ENCODE data around the gene FAM13A.
"Not testable (repeated sequence)": the region's sequence is repeated elsewhere in the genome, so short reads cannot be mapped to it uniquely, and the experiment has no call there.

Gene FAM13A

DNA sequence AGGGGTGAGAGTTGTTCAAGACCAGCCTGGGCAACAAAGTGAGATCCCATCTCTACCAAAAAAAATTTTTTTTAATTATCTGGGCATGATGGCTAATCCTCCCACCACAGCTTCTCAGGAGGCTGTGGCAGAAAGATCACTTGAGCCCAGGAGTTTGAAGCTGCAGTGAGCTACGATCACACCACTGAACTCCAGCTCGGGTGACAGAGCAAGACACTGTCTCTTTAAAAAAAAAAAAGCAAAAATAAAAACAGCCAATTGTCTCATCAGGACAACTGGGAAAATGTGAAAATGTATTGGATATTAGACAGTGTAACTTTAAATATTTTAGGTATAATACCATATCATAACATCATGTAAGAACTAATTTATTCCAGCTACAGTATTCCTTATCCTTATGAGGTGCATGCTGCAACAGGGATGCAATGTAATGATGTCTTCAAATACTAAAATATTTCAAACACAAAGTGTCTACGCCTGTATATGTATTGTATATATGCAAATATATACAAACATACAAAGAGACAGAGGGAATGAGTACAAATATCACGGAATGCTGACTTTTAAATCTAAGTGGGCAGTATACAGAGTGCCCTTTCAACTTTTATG is 17.2 kb downstream of the FAM13A start:
- no peak for DNase-seq

DNA sequence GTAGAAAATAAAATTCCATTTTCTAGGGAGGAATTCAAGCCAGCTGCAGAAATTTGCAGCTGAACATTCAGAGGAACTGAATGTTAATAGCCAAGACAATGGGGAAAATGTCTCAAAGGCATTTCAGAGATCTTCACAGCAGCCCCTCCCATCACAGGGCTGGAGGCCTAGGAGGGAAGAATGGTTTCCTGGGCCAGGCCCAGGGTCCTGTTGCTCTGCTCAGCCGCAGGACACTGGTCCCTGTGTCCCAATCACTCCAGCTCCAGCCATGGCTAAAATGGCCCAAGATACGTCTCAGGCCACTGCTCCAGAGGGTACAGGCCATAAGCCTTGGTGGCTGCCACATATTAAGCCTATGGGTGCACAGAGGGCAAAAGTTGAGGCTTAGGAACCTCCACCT is 20.4 kb downstream of the FAM13A start:
- no peak for DNase-seq

DNA sequence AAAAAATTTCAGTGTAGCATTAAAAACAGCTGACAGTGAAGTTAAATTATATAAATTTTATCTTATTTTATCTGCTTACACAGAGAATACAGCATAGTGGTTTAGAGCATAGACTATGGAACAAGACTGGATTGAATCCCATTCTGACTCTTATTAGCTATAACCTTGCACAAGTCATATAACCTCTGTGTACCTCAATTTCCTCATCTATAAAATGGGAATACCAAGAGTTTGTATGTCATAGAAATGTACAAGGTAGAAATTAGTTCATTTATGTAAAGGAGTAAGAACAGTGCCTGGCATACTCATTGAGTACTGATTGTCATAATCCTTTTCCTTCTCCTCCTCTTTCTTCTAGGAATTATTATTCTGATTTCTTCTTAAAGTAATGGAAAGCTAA is 25.7 kb downstream of the FAM13A start:
- no peak for DNase-seq

DNA sequence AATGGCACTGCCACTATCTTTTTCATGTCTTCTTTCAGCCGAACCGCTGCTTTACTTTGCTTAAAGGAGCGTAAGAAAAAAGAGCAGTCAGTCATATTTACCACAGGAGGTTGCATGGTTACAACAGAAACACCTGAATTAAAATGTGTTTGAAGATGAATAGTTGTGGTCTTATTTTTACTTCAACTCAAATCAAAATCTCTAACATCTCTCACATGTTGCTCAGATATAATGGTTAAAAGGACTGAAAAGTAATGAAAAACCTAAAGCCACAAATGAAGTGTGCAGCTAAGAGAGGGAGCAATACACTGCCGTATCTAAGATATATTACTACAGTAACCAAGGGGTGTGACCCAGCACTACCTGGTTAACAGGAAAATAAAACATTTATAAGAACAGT is 27.4 kb downstream of the FAM13A start:
- DNase-seq, result no peak

GRCh38 chr4:89026542-89026941 is 30.4 kb downstream of the FAM13A start:
- DNase-seq, result no peak

GRCh38 chr4:89024051-89024675 is 32.8 kb downstream of the FAM13A start:
- DNase-seq, result peak; percentile 62

GRCh38 chr4:89023140-89023539 is 33.8 kb downstream of the FAM13A start:
- no peak for DNase-seq

GRCh38 chr4:89022426-89023128 is 34.4 kb downstream of the FAM13A start:
- no peak for DNase-seq

DNA sequence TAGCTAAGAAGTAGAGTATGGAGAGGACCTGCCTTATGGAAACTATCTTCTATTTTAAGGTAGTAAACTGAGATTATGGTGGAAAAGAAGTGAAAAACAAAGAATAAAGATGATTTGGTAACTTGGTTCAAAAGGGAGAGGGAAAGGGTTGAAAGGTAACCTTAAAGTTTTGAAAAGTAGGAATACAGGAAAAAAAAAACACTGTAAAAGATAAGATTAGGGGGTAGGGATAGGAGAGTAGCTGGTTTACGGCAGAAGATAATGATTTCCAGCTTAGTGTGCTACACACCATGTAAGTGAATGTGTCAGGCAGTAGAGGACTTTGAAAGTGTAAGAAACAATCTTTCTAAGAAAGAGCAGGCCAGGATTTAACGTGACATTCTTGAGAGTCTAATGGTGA is 35.3 kb downstream of the FAM13A start:
- no peak for DNase-seq

DNA sequence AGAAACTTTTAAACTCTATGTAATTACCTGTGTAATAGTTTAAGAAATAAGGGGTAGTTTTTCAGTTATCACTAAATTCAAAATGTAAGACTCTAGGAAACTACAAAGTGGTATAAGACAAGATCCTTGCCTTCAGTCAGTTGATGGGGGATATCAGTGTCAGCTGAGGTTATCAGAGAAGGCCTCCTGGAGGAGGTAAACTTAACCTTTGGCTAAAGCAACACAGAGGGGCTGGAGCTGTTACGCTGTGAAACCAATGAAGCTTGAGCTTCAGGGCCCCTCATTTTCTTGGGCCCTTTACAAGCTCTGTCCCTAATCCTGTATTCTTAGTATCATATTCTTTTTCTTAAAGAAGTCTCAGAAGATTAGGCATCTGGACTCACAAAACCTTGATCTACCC is 35.9 kb downstream of the FAM13A start:
- DNase-seq, result no peak

DNA sequence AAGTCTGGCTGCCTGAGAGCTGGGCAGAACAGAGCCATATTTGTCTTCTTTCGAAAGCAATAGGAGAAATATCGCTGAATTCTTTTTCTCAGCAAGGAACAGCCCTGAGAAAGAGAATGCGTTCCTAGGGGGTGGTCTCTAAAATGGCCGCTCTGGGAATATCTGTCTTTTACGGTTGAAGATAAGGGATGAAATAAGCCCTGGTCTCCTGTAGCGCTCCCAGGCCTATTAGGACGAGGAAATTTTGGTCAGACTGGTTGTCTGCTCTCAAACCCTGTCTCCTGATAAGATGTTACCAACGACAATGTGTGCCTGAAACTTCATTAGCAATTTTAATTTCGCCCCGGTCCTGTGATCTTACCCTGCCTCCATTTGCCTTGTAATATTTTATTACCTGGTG is 42.1 kb downstream of the FAM13A start:
- not testable (repeated sequence) for DNase-seq

- DNase-seq, result no peak
These were observed 47.1 kb downstream of the FAM13A start for GRCh38 chr4:89009761-89010369.

DNA sequence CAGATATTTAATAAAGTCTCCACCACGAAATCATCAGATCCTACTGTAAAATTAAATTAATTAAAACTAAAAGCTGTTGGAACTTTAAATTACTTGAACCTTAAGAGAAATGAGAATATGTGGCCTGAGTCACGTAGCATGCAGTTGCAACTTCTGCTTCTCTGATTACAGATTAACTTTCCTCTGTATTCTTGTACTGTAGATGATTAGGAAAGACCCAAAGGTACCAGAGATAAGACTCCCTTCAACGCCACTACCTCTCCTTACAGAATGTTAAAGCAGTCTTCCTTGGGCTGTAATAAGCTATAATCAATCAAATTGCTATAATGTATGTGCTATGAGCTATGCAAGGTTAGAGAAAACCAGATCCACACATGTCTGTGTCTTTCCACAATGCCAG is 47.9 kb downstream of the FAM13A start:
- no peak for DNase-seq

DNA sequence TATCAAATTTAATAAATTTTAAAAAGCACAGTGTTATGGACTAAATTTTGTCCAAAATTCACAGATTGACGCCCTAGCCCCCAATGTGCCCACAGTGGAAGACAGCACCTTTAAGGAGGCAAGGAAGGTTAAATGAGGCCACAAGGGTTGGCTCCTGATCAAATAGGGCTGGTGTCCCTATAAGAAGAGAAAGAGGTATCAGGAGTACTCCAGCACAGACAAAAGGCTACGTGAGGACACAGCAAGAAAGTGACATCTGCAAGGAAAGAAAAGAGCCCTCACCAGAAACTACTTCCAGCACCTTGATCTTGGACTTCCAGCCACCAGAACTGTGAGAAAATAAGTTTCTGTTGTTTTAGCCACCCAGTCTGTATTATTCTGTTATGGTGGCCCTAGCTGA is 48.8 kb downstream of the FAM13A start:
- no peak for DNase-seq

DNA sequence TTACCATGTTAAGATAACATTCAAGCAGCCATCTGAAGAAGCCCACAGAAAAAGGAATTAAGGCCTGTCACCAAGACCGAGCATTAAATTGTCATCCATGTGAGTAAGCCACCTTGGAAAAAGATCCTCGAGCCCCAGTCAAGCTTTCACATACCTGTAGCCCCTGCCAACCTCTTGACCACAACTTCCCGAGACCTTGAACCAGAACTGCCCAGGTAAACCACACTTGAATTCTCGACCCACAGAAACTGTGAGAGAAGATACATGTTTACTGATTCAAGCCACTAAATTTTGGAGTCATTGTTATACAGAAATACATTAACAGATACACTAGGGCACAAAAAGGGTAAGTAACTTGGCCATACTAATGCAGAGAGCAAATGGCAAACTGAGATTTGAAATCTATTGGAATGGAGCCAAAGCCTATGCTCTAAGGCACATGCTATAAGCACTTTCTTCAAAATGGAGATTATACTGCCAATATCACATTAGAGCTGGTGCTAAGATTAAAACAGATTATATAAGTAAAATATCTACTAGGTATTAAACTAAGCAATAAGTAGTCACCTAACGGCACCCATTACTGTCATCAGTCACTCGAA is 49.5 kb downstream of the FAM13A start:
- no peak for DNase-seq

GRCh38 chr4:89006307-89006706 is 50.7 kb downstream of the FAM13A start:
- no peak for DNase-seq

DNA sequence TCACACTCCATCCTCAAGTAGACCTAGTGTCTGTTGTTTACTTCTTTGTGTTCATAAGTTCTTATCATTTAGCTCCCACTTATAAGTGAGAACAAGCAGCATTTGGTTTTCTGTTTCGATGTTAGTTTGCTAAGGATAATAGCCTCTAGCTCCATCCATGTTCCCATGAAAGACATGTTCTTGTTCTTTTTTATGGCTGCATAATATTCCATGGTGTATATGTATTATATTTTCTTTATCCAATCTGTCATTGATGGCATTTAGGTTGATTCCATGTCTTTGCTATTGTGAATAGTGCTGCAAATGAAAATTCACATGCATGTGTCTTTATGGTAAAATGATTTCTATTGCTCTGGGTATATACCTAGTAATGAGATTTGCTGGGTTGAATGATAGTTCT is 51.9 kb downstream of the FAM13A start:
- DNase-seq, result not testable (repeated sequence)

DNA sequence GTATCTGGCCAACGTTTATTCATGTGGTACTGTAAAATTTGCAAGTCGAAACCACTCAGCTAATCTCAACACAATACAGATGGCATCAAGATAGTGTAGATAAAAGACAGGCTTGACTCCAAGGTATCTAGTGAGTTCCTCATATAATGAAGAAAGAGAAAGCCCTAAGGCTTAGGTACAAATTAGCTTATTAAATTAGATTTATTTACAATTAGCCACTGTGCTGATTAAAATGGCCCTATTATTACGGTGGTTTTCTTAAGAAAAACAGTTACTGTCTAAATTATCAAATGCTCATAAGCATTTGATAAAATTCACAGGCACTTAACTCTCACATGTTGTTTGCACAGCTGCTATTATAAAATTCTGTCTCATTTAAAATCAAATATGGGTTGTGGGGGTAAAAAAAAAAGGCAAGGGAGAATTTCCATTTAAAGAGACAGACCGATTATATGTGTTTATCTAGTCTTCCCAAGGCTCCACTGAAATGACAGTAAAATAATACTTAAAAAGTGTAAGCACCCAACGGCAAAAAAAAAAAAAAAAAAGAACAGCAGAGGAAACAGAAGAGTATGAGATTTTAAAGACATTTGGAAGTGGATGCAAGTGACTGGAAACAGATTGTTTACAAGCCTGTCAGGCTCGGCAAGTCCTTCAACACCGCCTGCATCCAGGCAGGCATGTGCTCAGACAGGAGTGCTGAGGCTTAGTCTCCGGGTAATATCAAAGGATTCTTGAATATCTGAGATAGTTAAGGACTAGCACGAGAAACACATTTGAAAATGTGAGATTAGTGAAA is 55.1 kb downstream of the FAM13A start:
- peak; percentile 91 for DNase-seq

DNA sequence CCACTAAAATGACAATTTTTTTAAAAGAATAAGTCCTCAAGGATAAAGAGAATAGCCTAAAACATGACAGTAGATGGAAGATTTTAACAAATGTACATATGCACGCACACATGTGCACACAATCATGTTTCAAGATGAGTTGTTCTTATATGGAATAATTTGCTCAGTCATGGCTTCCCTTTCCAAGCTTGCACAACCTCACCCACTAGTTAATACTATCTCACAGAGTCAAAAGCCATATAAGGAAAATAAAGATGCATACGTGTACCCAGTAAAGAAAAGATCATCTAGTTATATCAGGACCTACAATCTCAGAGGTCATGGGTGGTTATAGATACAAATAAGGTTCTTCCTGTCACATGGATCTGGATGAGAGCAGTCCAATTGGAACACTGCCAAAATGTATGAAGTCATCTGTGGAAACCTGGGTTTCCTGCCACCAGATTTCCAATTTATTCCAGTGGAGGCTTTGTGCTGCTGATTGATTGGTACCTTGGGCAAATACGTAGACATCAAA is 56.1 kb downstream of the FAM13A start:
- DNase-seq, result peak; percentile 90

GRCh38 chr4:89000382-89000781 is 56.6 kb downstream of the FAM13A start:
- DNase-seq, result no peak

GRCh38 chr4:88999392-88999930 is 57.5 kb downstream of the FAM13A start:
- DNase-seq, result peak; percentile 86

DNA sequence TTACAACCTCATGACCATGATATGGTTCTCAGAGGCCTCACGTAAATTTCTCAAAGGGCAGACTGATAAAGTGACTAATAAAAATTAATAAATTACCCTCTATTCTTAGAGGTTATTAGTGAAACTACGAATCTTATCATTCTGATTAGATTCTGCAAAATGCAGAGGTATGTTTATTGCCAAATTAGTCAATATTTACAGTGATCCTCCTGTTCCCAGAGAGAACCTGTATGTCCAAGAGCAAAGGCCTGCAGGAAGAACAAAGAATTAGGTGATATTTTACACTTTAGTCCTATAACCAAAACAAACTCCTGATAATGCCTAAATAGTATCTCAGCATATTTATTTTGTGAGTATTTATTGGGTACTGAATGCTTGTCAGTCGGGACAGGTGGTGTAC is 58.1 kb downstream of the FAM13A start:
- DNase-seq, result no peak
